ENCODE measurements around the gene FSD1.

FSD1 gene

GRCh38 chr19:4362101-4362828 is 57.9 kb downstream of the FSD1 start:
- DNase-seq = no peak

- DNase-seq = no peak
Observed at GRCh38 chr19:4362831-4363545, 58.6 kb downstream of the FSD1 start.

DNA sequence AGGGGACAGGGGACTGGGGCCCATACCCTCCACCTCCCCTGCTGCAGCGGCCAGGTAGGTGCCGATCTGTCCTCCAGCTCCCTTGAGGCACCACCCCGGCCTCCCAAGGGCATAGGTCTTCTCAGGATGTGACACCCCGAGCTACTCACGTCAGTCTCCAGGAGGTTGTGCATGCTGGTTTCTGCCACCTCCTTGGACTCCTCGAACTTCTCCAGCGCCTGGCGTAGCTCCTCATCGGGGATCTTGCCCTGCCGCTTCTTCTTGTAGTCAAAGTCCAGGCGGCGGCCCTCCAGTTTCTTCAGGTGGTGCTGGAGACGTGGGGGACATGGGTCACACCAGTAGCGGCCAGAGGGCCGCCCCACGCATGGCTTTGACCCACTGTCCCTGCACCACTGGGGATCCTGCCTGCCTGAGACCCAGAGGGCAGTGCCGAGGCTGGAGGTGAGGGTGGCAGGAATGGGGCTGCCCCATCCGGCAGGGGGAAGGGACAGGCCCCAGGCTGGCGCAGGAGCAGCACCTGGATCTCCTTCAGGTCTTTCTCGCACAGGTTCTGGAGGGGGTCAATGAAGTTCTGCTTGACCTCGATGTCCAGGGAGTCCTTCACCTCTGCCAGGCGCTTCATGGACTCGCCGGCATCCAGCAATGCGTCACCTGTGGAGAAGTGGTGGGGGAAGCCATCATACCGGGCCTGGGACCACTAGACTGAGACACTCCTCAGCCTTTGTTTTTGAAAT is 59.3 kb downstream of the FSD1 start:
- DNase-seq = no peak

DNA sequence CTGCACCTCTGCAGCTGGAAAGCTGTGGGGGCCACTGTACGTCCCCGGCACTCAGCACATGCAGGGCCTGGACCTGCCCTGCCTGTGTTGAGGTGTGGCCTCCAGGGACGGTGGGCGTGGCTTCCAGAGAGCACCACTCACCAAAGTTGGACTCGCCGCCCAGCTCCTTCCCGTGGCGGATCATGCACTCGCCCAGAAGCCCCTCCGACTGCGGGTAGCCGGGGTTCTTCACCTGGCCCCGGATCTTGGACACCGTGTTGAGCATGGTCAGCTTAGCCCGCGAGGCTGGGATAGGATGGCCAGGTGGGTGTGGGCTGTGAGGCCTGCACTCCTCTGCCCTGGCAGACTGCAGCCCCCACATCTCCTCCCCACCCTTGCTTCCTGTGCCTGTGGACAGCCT is 60.9 kb downstream of the FSD1 start:
- no peak for DNase-seq

GRCh38 chr19:4365791-4366665 is 61.6 kb downstream of the FSD1 start:
- no peak for DNase-seq

GRCh38 chr19:4366666-4367335 is 62.4 kb downstream of the FSD1 start:
- DNase-seq = no peak

DNA sequence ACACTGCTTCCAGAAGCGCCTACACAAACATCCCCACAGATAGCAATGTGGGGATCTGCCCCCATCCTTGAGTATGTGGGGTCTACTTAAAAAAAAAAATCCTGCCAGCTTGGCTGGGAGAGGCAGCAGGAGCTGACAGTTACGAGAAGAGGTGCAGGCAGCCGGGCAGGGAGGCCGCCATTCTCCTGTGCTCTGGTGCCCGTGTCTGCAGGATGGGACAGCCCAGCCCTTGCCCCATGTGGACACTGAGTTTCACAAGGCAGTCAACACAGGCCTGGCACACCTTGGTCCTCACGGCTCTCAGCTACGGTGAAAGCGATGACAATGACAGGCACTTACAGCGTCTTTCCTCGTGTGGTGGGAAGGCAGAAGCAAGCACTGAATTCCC is 62.9 kb downstream of the FSD1 start:
- no peak for DNase-seq

- DNase-seq = peak in 1 of 56 donors; percentile 22
Observed at GRCh38 chr19:4367781-4368127, 63.4 kb downstream of the FSD1 start.

DNA sequence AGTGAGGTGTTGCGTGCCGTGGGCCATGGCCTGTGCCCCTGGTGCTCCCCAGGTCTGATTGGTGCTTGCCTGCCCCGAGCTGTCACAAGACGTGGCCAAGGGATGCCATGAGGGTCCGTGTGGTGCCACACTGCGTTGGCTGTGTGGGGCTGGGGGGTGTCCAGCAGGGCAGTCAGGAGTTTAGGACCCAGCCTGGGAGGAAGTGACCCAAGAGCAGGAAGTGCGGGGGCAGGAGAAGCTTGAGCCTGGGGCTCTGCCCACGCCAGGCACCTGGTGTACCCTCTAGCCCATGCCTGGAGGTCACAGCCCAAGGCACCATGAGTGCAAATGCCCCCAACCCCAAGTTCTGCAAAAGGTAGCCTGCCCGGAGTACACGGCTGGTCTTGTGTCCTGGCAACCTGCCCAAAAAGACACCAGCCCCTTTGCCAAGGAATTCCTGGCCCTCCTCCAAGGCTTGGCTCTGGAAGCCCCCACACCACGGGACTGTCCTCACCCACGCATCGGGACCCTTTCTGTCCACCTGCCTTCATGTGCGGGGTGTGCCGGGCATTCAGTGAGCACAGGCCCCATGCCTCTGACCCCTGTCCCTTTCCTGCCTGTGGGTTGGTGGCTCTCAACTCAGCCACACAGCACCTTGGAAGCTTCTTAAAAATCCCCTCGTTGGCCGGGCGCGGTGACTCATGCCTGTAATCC is 63.9 kb downstream of the FSD1 start:
- no peak for DNase-seq

GRCh38 chr19:4369109-4369887 is 64.9 kb downstream of the FSD1 start:
- peak in 3 of 56 donors; percentile 4 to 32 (median 20) for DNase-seq

DNA sequence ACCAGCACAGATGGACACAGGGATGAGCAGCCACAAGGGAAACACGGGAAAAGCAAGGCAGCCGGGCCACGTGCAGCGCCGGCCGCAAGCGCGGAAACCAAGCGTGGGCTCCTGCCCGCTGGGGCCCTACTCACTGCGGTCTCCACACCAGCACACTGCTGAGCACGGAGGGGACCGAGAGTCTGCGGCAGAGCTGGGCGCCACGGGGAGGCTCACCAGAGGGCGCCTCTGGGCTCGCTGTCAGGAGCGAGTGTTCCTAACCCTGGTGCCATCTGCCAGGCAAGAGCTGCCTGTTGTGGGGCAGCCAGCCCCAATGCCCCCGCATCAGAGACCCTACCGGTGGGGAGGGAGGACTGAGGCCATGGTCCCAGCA is 65.5 kb downstream of the FSD1 start:
- peak in 40 of 56 donors; percentile 7 to 78 (median 33) for DNase-seq

- no peak for DNase-seq
Observed at GRCh38 chr19:4370418-4371041, 66.1 kb downstream of the FSD1 start.

DNA sequence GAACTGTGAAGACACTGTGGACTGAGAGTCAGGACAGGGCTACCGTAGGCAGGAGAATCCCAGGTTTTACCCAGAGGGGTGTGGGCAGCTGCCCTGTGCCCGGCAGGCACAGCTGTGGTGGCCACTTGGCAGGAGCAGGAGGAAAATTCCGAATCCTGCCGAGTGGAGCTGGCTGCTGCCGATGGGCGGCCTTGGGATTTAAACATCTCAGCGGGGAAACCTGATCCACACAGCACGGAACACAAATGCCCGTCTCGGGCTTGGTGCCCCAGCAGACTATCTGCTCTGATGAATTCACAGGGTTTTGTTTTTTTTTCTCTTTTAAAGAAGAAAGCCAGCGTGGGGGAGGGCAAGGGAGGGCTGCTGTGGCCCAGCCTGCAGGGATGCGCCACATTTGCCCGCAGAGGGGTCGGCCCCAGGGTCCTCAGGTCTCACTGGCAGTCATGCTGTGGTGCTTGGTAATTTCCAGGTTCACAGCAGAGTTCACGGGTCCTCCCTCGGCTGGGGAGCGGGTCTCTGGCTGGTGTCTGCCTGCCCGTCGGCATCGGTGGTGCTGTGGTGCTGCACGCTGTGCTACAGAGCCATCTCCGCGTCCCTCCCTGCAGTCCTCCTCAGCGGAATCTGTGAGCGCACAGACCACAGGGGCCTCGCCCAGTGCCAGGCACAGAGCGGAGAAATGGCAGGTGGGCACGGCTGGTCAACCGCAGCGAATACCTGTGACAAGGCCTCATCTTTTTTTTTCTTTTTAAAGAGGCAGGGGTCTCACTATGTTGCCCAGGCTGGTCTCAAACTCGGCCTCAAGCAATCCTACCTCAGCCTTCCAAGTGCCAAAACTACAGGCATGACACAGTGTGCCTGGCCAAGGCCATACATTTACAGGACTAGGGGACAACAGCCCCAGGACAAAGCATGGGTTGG is 67.1 kb downstream of the FSD1 start:
- peak in 1 of 56 donors; percentile 21 for DNase-seq

DNA sequence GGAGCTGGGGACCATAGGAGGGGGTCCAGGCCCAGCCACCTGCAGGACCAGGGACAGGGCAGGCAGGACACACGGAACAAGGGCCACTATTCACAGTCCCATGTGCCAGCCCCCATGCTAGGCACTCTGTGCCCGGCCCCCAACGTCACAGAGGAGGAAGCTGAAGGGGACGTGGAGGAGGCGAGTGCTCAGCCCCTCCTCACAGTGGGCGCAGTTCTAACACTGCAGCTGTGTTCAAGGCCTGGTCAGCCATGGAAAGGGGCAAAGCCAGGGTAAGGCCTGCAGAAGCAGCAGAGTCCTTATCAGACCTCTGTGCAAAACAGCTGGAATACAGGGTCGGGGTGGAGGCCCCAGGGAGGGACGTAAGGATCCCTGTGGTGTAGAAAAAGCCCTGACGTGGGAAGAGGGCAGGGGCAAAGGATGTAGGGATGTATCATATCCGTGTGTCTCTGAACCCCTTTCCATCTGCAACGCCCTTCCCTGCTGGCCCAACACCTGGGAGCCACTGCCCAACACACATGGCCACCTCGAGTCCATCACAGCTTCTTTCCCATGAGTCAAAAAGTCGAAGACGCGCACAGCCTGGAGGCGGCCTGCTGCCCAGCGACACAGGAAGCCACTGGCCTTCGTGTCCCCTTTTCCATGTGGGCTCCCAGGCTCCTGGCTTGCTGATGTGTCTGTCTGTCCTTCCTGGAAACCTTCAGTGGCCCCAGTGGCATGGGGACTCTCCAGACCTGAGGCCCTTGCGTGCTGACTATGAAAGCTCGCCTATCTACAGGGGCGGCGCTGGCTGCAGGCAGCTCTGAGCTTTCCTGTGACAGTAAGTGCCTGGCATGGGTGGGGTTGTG is 68.0 kb downstream of the FSD1 start:
- DNase-seq = peak in 1 of 56 donors; percentile 33

DNA sequence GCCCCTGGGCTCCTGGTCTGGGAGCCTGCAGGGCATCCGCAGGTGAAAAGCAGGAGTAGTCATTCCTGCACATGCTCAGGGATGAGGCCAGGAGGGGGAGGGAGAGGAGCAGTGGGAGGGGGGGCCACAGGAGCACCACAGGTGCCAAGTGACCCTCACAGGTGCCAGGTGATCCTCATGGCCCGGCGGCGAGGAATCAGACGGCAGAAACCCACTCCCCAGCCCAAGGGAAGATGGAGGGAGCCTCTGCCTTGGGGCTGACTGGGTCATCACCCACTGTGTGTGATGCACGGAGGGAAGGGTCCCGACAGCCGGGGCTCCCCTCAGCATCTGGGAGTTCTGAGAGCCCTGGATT is 68.6 kb downstream of the FSD1 start:
- no peak for DNase-seq
